Fibroblast of lung (primary cell): ENCODE data around the gene ZNF750.

Experiments
- CTCF ChIP-seq, 2 donors: IDR thresholded peaks in 1 of 2; conservative IDR thresholded peaks in 1 of 2; 1 replicate in 1 of 2; 2 replicates in 1 of 2; pipeline ENCODE4 v1.5.1; 2011 to 2012; ENCODE audit warnings: low read length in 2 of 2, control low read depth in 1 of 2, inconsistent platforms in 1 of 2, low read depth in 1 of 2, mild to moderate bottlenecking in 1 of 2
- EZH2 ChIP-seq: IDR thresholded peaks from 2 replicates; pipeline ENCODE4 v1.5.1; 2012; ENCODE audit warnings: low read length, control low read depth, mild to moderate bottlenecking; ENCODE audit errors: missing control alignments

- TF ChIP-seq CTCF (conservative IDR thresholded peaks at IDR 0.05 in 1 of 2, IDR thresholded peaks at IDR 0.05 in 1 of 2; ENCODE audit: low read depth in 1 of 2, low read length in 2 of 2): no peak
- TF ChIP-seq EZH2: no peak
Measured at GRCh38 chr17:82840431-82840831, 609 bp upstream of the ZNF750 start.
